Hepatocyte (in vitro differentiated cells): ENCODE data around the gene TAS2R16. TPM values are rescaled to one million over a fixed set of nuclear protein-coding genes. Genes with fewer than 3 reads are reported as not detected.

Source experiments
- DNase-seq: peaks from one replicate; pipeline ENCODE4 v3.0.0-alpha.2; 2016; ENCODE audit warnings: low spot score
- H2AFZ ChIP-seq: fragments of 200-600 bp; sonication (generic); 2 replicates; pipeline ENCODE4 v1.6.0; 2016; ENCODE audit warnings: antibody characterized with exemption, mild to moderate bottlenecking
- H3K27ac ChIP-seq: fragments of 200-600 bp; sonication (generic); 2 replicates; pipeline ENCODE4 v1.5.1; 2016; ENCODE audit warnings: mild to moderate bottlenecking
- H3K27me3 ChIP-seq: fragments of 200-600 bp; sonication (generic); 2 replicates; pipeline ENCODE4 v1.6.1; 2016
- H3K36me3 ChIP-seq: fragments of 200-600 bp; sonication (generic); replicated peaks from 2 replicates; pipeline ENCODE4 v1.5.1; 2016; ENCODE audit warnings: low read depth; ENCODE audit not compliant: insufficient read depth
- H3K4me1 ChIP-seq: fragments of 200-600 bp; sonication (generic); 2 replicates; pipeline ENCODE4 v1.5.1; 2016; ENCODE audit warnings: mild to moderate bottlenecking, moderate library complexity; ENCODE audit not compliant: insufficient read depth
- H3K4me2 ChIP-seq: fragments of 200-600 bp; sonication (generic); 2 replicates; pipeline ENCODE4 v1.6.0; 2016
- H3K4me3 ChIP-seq: fragments of 200-600 bp; sonication (generic); 2 replicates; pipeline ENCODE4 v1.5.1; 2016; ENCODE audit warnings: mild to moderate bottlenecking
- H3K79me2 ChIP-seq: fragments of 200-600 bp; sonication (generic); 2 replicates; pipeline ENCODE4 v1.6.0; 2017; ENCODE audit warnings: mild to moderate bottlenecking
- H3K9me2 ChIP-seq: fragments of 200-600 bp; sonication (generic); replicated peaks from 2 replicates; pipeline ENCODE4 v1.6.0; 2017; ENCODE audit warnings: mild to moderate bottlenecking; ENCODE audit not compliant: insufficient read depth
- H3K9me3 ChIP-seq: fragments of 200-600 bp; sonication (generic); 2 replicates; pipeline ENCODE4 v1.5.1; 2016; ENCODE audit warnings: low read depth, mild to moderate bottlenecking
- H4K20me1 ChIP-seq: fragments of 200-600 bp; sonication (generic); 2 replicates; pipeline ENCODE4 v1.6.0; 2016; ENCODE audit warnings: mild to moderate bottlenecking; ENCODE audit not compliant: insufficient read depth, poor library complexity, severe bottlenecking
- CTCF ChIP-seq: fragments of 200-600 bp; sonication (generic); IDR thresholded peaks from 2 replicates; pipeline ENCODE4 v1.5.1; 2016; ENCODE audit warnings: antibody characterized with exemption, mild to moderate bottlenecking; ENCODE audit not compliant: poor library complexity
- EZH2 ChIP-seq: fragments of 200-600 bp; sonication (generic); IDR thresholded peaks from 2 replicates; pipeline ENCODE4 v1.6.1; 2016; ENCODE audit warnings: antibody characterized with exemption, mild to moderate bottlenecking, borderline replicate concordance
- EZH2phosphoT487 ChIP-seq: fragments of 200-600 bp; sonication (generic); IDR thresholded peaks from one replicate; pipeline ENCODE4 v1.6.1; 2018; ENCODE audit warnings: antibody characterized with exemption, mild to moderate bottlenecking, low read depth, moderate library complexity; ENCODE audit not compliant: unreplicated experiment, severe bottlenecking
- WGBS: methylation state at CpG from one replicate; pipeline ENCODE4 v1.1.6; 2016; ENCODE audit warnings: low lambda C conversion rate; ENCODE audit errors: missing lambda C conversion rate; 5-methylcytosine and 5-hydroxymethylcytosine counted together
- polyA plus RNA-seq: library from polyadenylated mRNA; unstranded; fragments of >200 nt; fragmentation: Nextera tagmentation; extraction: Ambion mirVana; gene quantifications from 2 replicates; pipeline ENCODE4 v1.2.1, GENCODE V29; 2016
- total RNA-seq: library from RNA; depleted of rRNA; stranded (reverse); fragments of >200 nt; gene quantifications from 2 replicates; pipeline ENCODE4 v1.2.3, GENCODE V29; 2014

The TAS2R16 gene
- total and polyA plus RNA-seq, 2 experiments from 2014 or later = not detected

GRCh38 chr7:123026251-123026650 lies 30.8 kb upstream of the TAS2R16 start:
- Histone ChIP-seq H3K27ac (no peak overlapping the region), H3K4me1 (no peaks in the 10 kb centered on the region), H3K4me2 (no peak overlapping the region), H3K27me3 (no peaks in the 10 kb centered on the region), H4K20me1 (no peaks in the 10 kb centered on the region), H3K9me2 (no peaks in the 10 kb centered on the region), H2AFZ (no peak overlapping the region), H3K9me3 (no peaks in the 10 kb centered on the region), H3K79me2 (no peaks in the 10 kb centered on the region), H3K4me3 (no peak overlapping the region), H3K36me3 (no peaks in the 10 kb centered on the region)
- 87% methylated on average over 2 of the region's 2 CpGs for WGBS
- TF ChIP-seq EZH2 (no peak), EZH2phosphoT487 (no peak), CTCF (no peak)
- DNase-seq = no peak

- Histone ChIP-seq H3K9me3 (no peaks in the 10 kb centered on the region), H3K4me2 (no peak overlapping the region), H3K27ac (peak overlapping the region; percentile 85), H3K36me3 (no peaks in the 10 kb centered on the region), H3K4me1 (no peaks in the 10 kb centered on the region), H3K79me2 (no peaks in the 10 kb centered on the region), H3K27me3 (no peaks in the 10 kb centered on the region), H3K9me2 (no peaks in the 10 kb centered on the region), H3K4me3 (no peak overlapping the region), H4K20me1 (no peaks in the 10 kb centered on the region), H2AFZ (peak overlapping the region; percentile 25)
- WGBS = 60% methylated on average over 3 of the region's 3 CpGs
- TF ChIP-seq EZH2 = no peak
- no peak for TF ChIP-seq CTCF
- TF ChIP-seq EZH2phosphoT487 = no peak
- no peak for DNase-seq
Measured at GRCh38 chr7:123024989-123025758, 29.7 kb upstream of the TAS2R16 start.

GRCh38 chr7:123023126-123023525 lies 27.6 kb upstream of the TAS2R16 start:
- Histone ChIP-seq H3K36me3 (no peaks in the 10 kb centered on the region), H4K20me1 (no peaks in the 10 kb centered on the region), H3K27me3 (no peaks in the 10 kb centered on the region), H2AFZ (no peak overlapping the region), H3K4me1 (no peaks in the 10 kb centered on the region), H3K4me2 (no peak overlapping the region), H3K9me2 (no peaks in the 10 kb centered on the region), H3K4me3 (no peak overlapping the region), H3K9me3 (no peaks in the 10 kb centered on the region), H3K79me2 (no peaks in the 10 kb centered on the region), H3K27ac (no peak overlapping the region)
- TF ChIP-seq EZH2 (no peak), CTCF (no peak), EZH2phosphoT487 (no peak)
- DNase-seq = no peak

GRCh38 chr7:123022576-123022975 lies 27.1 kb upstream of the TAS2R16 start:
- Histone ChIP-seq H3K9me3 (no peaks in the 10 kb centered on the region), H3K27me3 (no peaks in the 10 kb centered on the region), H3K36me3 (no peaks in the 10 kb centered on the region), H3K27ac (no peak overlapping the region), H3K4me3 (no peak overlapping the region), H4K20me1 (no peaks in the 10 kb centered on the region), H3K79me2 (no peaks in the 10 kb centered on the region), H3K4me2 (no peak overlapping the region), H3K4me1 (no peaks in the 10 kb centered on the region), H3K9me2 (no peaks in the 10 kb centered on the region), H2AFZ (no peak overlapping the region)
- DNase-seq = no peak
- 83% methylated on average over 1 of the region's 1 CpG for WGBS
- no peak for TF ChIP-seq EZH2
